SJSA1 (cell line): ENCODE measurements around the gene DLGAP1. TPM values are rescaled to one million over a fixed set of nuclear protein-coding genes. Genes with fewer than 3 reads are reported as not detected.

Experiments
- DNase-seq, 2 experiments: peaks; one replicate each; pipeline ENCODE4 v3.0.0-alpha.2; 2015 to 2020; ENCODE audit warnings: low spot score in 2 of 2, low read depth in 1 of 2
- H3K27ac ChIP-seq: fragments of 250-450 bp; sonication (Bioruptor Pico); 2 replicates; pipeline ENCODE4 v1.5.1; 2020; ENCODE audit warnings: mild to moderate bottlenecking, moderate library complexity
- H3K27me3 ChIP-seq: fragments of 250-450 bp; sonication (Bioruptor Pico); replicated peaks from 2 replicates; pipeline ENCODE4 v1.5.1; 2020; ENCODE audit warnings: mild to moderate bottlenecking, moderate library complexity
- H3K36me3 ChIP-seq: fragments of 250-450 bp; sonication (Bioruptor Pico); 2 replicates; pipeline ENCODE4 v1.5.1; 2020; ENCODE audit warnings: mild to moderate bottlenecking
- H3K4me1 ChIP-seq: fragments of 250-450 bp; sonication (Bioruptor Pico); replicated peaks from 2 replicates; pipeline ENCODE4 v1.6.1; 2021; ENCODE audit warnings: mild to moderate bottlenecking
- H3K4me3 ChIP-seq: fragments of 250-450 bp; sonication (Bioruptor Pico); 2 replicates; pipeline ENCODE4 v1.5.1; 2020; ENCODE audit warnings: mild to moderate bottlenecking
- H3K9me3 ChIP-seq: fragments of 250-450 bp; sonication (Bioruptor Pico); replicated peaks from 2 replicates; pipeline ENCODE4 v1.5.1; 2020; ENCODE audit warnings: mild to moderate bottlenecking
- total RNA-seq: library from RNA; depleted of rRNA; stranded (reverse); fragments of >200 nt; shearing (Covaris generic); gene quantifications from 2 replicates; pipeline ENCODE4 v1.2.3, GENCODE V29; 2014

The DLGAP1 gene
- total RNA-seq, 1 experiment from 2014 or later, result not detected

DNA sequence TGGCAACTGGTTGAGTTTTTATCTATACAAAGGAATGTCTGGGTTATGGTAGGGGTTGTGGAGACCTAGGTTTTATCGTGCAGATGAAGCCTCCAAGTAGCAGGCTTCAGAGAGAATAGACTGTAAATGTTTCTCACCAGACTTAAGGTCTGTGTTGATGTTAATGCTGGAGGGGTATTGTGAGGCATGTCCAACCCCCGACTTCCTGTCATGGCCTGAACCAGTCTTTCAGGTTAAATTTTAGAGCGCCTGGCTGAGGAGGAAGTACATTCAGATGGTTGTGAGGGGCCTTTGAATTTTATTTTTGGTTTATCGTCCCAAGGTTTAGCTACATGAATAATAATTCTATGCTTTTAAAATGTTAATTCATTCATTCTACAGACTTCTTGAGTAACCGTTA lies 435.1 kb downstream of the DLGAP1 start:
- H3K4me1 ChIP-seq, result no peaks in the 10 kb centered on the region
- no peak overlapping the region for H3K27ac ChIP-seq
- no peaks in the 10 kb centered on the region for H3K36me3 ChIP-seq
- no peak overlapping the region for H3K4me3 ChIP-seq
- no peak for DNase-seq
- no peaks in the 10 kb centered on the region for H3K9me3 ChIP-seq
- peaks cover 9% of the 10 kb centered on the region; the same call in 1 of the 2 replicates for H3K27me3 ChIP-seq

DNA sequence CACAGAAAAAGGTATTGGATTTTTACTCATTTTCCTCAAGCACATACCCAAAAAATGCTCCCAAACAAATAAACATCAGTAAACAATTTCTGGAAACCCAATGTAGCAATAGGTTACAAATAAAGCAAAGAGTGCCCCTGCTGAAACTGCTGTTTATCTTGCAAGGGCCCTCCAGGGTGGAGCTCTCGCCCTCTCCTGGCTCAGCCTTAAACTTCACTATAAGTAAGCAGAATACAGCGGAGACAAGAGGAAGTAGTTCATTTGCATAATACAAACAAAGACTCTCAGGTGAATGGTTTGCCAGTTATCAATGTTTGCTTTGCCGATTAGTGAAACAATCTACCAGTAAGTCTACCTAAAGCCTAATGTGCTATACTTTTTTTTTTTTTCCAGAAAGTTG lies 437.6 kb downstream of the DLGAP1 start:
- Histone ChIP-seq H3K36me3 (no peaks in the 10 kb centered on the region), H3K27ac (no peak overlapping the region), H3K4me3 (no peak overlapping the region), H3K4me1 (no peaks in the 10 kb centered on the region), H3K9me3 (no peaks in the 10 kb centered on the region), H3K27me3 (peaks cover 11% of the 10 kb centered on the region; the same call in 1 of the 2 replicates)
- DNase-seq, result no peak

DNA sequence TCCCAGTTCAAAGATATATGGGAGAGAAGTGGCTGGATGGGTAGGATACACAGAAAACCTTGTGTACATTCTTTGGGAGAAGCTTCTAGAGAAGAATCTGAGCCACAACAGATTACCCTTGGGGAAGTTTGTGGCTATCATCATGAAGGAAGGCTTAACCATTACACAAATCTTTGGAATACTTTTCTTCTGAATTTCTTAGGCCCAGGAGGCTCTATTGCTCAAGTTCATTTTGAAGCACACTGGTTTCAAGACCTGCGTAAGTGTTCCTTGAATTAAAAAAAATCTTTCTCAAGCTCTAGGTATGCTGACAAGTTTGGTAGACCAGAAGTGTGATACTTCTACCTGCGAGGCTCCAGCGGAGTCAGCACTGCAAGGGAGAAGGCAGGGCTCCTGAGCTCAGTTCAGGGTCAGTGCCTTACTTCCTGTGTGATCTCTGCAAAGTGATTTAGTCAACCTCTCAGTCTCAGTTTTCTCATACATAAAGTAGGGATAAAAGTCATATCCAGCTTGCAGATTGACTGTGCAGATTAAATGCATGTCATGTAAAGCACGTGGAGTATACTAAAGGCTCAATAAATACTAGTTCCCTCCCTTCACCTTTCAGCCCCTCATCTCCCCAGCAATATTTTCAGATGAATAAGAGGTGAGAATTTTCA lies 438.6 kb downstream of the DLGAP1 start:
- H3K9me3 ChIP-seq, result no peaks in the 10 kb centered on the region
- peaks cover 11% of the 10 kb centered on the region; the same call in 1 of the 2 replicates for H3K27me3 ChIP-seq
- no peak overlapping the region for H3K27ac ChIP-seq
- H3K4me1 ChIP-seq, result no peaks in the 10 kb centered on the region
- no peaks in the 10 kb centered on the region for H3K36me3 ChIP-seq
- no peak overlapping the region for H3K4me3 ChIP-seq
- DNase-seq, result no peak

DNA sequence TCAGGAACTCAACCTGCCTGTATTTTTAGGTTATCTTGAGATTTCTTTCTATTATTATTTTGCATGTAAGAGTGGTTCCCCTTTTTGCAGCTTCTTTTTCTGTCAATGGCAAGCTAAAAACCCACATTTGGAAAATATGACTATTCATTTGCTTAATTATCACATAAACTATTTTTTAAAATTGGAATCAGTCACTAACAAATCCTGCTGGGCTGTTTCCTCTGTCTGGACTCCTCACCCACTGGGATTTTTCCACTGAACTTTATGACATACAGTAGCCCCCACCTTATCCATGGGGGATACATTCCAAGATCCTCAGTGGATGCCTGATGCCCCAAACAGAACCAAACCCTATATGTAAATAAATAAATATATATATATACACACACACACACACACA lies 447.3 kb downstream of the DLGAP1 start:
- H3K9me3 ChIP-seq, result no peaks in the 10 kb centered on the region
- H3K4me1 ChIP-seq, result no peaks in the 10 kb centered on the region
- no peak overlapping the region for H3K27ac ChIP-seq
- no peak for DNase-seq
- no peaks in the 10 kb centered on the region for H3K27me3 ChIP-seq
- no peak overlapping the region for H3K4me3 ChIP-seq
- H3K36me3 ChIP-seq, result no peaks in the 10 kb centered on the region

DNA sequence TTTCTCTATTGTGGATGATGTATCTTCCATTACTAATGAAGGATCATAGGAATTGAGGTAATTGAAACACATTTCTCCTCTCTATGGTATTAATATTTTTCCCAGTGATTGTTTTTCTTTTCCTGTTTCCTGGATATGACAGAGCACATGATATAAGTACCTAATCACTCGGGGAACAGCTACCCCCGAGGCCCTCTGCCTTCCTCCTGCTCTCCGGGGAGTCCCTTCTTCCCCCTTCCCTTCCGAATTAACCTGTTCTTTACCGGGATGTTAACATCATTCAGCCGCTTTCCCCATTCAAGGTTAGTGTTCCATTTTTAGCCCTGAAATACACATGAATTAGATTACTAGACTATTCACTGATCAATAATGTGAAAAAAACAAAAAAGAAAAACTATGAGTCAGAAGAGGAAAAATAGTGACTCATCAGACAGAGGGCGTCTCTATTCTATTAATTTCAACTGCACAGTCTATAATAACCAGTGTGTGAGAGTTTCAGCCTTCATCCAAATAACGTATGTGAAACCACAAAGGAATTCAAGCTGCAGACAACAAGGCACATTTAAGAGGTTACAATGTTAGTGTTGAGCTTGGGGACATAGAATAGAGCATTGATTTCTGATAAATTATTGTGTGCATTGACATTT lies 450.8 kb downstream of the DLGAP1 start:
- Histone ChIP-seq H3K4me1 (no peaks in the 10 kb centered on the region), H3K4me3 (no peak overlapping the region), H3K36me3 (no peaks in the 10 kb centered on the region), H3K27me3 (no peaks in the 10 kb centered on the region), H3K9me3 (no peaks in the 10 kb centered on the region), H3K27ac (no peak overlapping the region)
- DNase-seq, result no peak

DNA sequence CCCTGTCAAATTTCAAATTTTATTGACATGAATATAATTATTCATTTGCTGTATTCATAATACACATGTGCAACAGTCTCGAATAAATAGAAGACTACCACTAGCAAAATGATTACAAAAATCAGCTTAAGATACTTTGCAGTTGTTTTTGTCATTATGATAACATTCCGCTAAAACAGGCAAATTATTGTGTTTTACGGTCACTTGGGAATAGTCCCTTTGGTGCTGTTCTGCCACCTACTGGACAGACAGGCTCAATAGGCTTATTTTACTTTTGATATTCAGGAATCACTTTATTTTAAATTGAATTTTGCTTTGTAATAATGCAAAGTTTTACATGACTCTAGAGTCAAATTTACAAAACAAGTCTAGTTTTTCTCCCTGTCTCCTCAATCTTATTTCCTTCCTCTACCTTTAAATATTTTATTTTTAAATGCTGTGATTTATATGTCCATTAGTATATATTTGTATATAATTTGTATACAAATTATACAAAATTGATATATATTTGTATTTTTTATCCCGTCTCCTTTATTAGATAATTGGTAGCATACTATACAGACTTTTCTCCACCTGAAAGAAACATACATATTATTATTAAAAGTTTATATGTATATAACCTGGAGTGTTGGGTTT lies 456.3 kb downstream of the DLGAP1 start:
- DNase-seq, result peak in 1 of 2 experiments; percentile 6
- H3K36me3 ChIP-seq, result no peaks in the 10 kb centered on the region
- no peak overlapping the region for H3K4me3 ChIP-seq
- H3K4me1 ChIP-seq, result no peaks in the 10 kb centered on the region
- no peaks in the 10 kb centered on the region for H3K9me3 ChIP-seq
- no peak overlapping the region for H3K27ac ChIP-seq
- peaks cover 6% of the 10 kb centered on the region; the same call in 1 of the 2 replicates for H3K27me3 ChIP-seq

DNA sequence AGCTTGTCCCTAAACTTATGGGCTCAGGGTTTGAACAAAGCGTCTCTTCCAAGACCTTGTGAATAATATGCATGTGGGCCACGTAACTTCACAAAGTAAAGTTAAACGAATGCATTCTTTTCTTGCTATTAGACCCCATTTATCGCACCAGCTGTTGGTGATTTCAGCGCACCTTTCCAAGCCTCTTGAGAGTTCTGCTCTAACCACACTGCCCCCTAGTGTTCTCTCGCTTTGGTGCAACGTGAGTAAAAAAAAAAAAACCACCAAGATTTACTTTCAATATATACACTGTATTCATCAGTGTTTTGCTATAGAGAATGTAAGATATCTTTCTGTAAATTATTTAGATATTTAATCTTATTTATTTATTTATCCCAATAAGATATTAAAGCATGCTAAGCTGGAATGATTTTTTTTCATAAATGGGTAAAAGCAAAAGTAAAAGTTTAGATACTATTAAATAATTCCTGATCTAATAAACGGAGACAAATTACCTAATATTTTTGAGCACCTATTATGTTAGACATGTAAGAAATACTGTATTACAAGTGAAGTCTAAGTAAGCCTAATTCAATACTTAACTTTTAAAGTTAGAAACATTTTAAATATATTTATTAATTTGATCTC lies 459.5 kb downstream of the DLGAP1 start:
- Histone ChIP-seq H3K9me3 (no peaks in the 10 kb centered on the region), H3K4me1 (no peaks in the 10 kb centered on the region), H3K36me3 (no peaks in the 10 kb centered on the region), H3K27ac (no peak overlapping the region), H3K27me3 (peaks cover 6% of the 10 kb centered on the region; the same call in 1 of the 2 replicates), H3K4me3 (no peak overlapping the region)
- peak in 1 of 2 experiments; percentile 33 for DNase-seq

DNA sequence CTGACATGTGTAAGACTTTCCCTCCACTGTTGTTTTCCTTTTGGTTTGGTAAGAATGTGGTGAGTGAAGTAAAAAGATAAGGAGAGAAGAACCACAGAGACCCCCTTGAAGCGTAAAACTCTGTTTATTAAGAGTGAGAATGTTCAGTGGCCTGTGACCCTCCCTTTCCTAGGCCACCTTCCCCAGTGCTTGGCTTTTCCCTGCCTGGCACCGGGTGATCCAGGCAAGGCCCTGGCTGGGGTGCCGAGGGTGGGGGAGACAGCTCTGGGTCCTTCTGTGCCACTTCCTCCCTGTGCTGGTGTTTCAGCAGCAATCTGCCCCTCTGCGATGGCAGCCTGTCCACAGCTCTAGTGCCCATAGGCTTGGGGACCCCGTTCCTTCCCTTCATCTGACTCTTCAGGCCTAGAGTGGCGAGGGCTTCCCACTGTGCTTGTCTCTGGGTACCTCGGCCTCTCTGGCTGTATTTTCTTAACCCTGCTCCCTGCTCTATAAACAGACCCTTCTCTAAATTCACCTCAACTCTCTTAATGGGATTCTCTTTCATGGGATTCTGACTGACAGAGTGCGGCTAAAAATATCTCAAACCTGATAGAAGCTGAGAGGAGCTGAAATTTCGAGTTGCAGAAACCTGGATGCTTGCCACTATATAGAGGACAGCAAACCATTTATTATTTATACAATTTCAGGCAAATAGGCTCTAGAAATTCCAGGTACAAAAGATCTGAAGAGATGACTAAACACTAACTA lies 461.0 kb downstream of the DLGAP1 start:
- Histone ChIP-seq H3K4me3 (no peak overlapping the region), H3K9me3 (no peaks in the 10 kb centered on the region), H3K36me3 (no peaks in the 10 kb centered on the region), H3K27ac (no peak overlapping the region), H3K4me1 (no peaks in the 10 kb centered on the region), H3K27me3 (peaks cover 6% of the 10 kb centered on the region; the same call in 1 of the 2 replicates)
- DNase-seq, result no peak

DNA sequence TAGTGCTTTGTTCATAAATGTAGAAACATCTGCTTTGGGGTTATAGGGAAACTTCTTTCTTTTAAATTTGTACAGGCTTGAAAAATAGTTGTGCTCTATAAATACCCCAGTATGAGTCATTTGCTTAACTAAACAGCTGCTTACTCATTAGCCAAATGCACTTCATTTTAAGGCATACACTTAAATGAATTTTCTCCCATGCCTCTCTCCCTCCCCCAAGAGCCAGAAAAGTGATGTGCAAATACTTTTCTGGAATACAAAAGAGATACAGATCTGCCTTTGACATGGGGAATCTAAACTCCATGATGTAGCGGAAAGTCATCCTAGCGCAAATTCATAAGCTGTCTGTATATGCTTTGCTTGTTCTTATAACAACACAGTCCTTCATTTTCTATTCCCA lies 469.4 kb downstream of the DLGAP1 start:
- Histone ChIP-seq H3K9me3 (no peaks in the 10 kb centered on the region), H3K4me1 (no peaks in the 10 kb centered on the region), H3K27me3 (no peaks in the 10 kb centered on the region; the same call in 1 of the 2 replicates), H3K4me3 (no peak overlapping the region), H3K36me3 (no peaks in the 10 kb centered on the region), H3K27ac (no peak overlapping the region)
- no peak for DNase-seq

DNA sequence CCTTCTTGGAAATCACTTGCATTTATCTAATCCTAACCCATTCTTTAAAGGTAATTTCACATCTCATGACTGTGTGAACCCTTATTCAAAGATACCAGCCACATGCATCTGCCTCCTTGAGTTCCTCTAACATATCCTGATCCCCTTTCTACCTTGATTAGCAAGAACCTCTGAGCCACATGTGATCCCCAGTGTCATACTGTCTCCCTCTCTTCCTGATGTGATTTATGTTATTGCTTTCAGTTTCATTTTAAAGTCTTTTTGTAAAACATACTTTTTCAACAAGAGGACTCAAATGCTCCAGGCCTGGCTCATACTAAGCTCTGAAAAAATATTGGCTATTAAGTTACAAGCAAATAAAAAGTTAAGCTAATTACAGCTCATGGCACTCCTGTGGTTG lies 470.1 kb downstream of the DLGAP1 start:
- DNase-seq, result no peak
- H3K27me3 ChIP-seq, result no peaks in the 10 kb centered on the region; the same call in 1 of the 2 replicates
- no peak overlapping the region for H3K4me3 ChIP-seq
- no peaks in the 10 kb centered on the region for H3K36me3 ChIP-seq
- no peaks in the 10 kb centered on the region for H3K4me1 ChIP-seq
- H3K9me3 ChIP-seq, result no peaks in the 10 kb centered on the region
- no peak overlapping the region for H3K27ac ChIP-seq

DNA sequence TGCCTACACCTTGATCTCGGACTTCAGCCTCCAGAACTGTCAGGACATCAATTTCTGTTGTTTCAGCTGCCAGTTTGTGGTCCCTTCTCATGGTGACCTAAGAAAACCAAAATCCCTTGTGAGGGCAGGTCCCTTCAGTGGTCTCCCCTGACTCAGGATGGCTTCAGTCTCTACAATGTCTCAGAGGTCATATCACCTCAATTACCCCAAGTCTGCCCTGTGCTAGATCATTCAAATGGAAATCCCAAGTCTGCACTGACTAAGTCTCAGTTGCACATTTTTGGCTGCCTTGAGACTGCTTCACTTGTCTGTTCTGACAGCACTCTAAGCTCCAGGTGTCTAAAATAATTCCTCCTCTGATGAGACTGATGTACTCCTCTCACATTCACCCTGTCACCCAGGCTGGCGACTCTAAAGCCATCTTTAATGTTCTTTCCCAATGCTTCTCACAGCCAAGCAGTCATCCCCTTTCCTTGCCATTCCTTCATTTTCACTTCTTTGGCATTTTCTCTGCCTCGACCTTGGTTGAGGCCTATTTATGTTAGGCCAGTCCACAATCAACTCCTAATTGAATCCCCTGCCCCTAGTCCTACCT lies 470.8 kb downstream of the DLGAP1 start:
- Histone ChIP-seq H3K4me1 (no peaks in the 10 kb centered on the region), H3K9me3 (no peaks in the 10 kb centered on the region), H3K36me3 (no peaks in the 10 kb centered on the region), H3K4me3 (no peak overlapping the region), H3K27ac (no peak overlapping the region), H3K27me3 (no peaks in the 10 kb centered on the region; the same call in 1 of the 2 replicates)
- DNase-seq, result no peak

DNA sequence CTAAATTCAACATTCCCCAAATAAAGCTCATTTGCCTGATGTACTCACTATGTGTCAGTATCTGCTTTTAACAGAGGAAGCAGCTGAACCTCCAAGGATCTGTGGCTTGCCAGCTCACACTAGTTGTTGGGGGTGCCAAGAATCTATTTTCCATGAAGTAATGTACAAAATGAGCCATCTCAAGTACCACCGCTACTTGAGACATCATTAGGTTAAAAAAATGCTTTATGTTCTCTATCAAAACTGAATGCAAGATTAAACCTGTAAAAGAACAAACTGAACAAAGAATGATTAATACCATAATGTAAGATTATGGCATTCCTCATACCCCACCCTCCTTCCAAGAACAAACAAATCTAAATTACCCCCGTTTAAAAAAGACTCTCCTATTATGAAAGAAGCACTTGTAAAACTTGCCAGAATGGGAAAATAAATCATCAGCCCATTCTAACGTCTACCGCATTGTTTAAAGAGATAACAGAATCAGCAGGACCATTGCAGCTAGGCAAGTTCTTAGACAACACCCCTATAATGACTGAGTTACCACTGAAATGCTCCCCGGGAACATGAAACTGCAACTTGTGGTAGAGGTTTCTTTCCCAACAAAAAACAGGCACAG lies 471.6 kb downstream of the DLGAP1 start:
- Histone ChIP-seq H3K36me3 (no peaks in the 10 kb centered on the region), H3K4me1 (no peaks in the 10 kb centered on the region), H3K9me3 (no peaks in the 10 kb centered on the region), H3K27ac (no peak overlapping the region), H3K27me3 (no peaks in the 10 kb centered on the region; the same call in 1 of the 2 replicates), H3K4me3 (no peak overlapping the region)
- no peak for DNase-seq

DNA sequence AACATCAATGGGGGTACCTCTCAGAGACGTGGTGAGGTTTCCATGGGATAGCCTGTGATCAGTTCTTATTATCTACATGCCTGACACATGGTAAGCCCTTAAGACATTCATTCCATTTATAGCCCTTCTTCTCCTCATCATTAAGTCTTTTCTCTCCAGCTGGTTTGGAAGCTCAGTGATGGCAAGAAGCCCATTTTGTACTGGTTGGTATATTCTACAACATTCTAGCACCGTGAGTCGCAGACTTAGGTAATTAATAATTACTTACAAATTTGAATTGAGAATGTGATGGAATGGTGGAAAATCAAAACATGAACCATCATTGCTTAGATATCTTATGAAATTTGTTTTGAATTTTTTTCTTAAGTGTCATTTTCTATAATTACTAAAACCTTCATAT lies 472.6 kb downstream of the DLGAP1 start:
- no peak overlapping the region for H3K27ac ChIP-seq

More for the DNA sequence above, 472.6 kb downstream of the DLGAP1 start:
- Histone ChIP-seq H3K27me3 (no peaks in the 10 kb centered on the region; the same call in 1 of the 2 replicates), H3K4me1 (no peaks in the 10 kb centered on the region), H3K36me3 (no peaks in the 10 kb centered on the region), H3K9me3 (no peaks in the 10 kb centered on the region), H3K4me3 (no peak overlapping the region)
- DNase-seq, result no peak
